GM21619 (cell line): ENCODE results near the gene SEMA6D.

Experiments
- ATAC-seq: cut with Tn5 transposase; IDR thresholded peaks from one replicate; pipeline ENCODE4 v1.9.1; 2021; ENCODE audit not compliant: unreplicated experiment

The SEMA6D gene

GRCh38 chr15:47717036-47717612 lies at the start of gene SEMA6D:
TSS of gene SEMA6D (plus strand) at chr15:47717505. CDS start at chr15:47759799, 42,294 bp downstream.
- no peak for ATAC-seq

GRCh38 chr15:47669221-47669620 lies 48.1 kb upstream of the SEMA6D start:
- no peak for ATAC-seq

- ATAC-seq: no peak
Observed at GRCh38 chr15:47670365-47670764, 46.9 kb upstream of the SEMA6D start.

- ATAC-seq: no peak
Observed at GRCh38 chr15:47673232-47673761, 44.0 kb upstream of the SEMA6D start.

DNA sequence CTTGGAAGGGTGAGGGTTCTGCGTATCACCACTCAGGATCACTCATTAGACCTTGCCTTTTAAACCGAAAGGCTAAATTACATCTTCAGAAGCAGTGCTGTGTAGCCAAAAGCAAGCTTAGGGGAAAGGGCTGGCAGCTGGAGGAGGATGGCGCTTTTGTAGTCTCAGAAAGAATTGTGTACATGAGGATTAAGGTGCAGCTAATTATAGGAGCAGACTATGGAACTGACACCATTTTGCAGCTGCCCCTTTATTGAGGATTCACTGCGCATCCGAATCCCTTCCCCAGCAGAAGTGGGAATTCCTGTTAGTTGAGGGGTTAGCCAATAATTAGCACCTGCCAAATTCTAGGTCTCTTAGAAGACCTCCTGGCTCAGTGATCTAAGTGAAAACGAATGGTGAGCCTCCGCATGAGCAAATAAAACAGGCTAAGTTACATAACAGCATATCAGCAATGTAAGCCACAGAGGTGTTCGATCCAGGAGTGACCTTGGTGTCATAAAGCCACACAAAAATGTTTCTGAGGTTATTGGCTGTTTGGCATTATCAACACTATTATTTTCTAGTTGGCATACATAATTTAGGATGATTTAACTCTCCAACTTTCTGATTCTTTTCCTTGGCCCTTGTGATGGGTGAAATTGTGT lies 42.6 kb upstream of the SEMA6D start:
- no peak for ATAC-seq

DNA sequence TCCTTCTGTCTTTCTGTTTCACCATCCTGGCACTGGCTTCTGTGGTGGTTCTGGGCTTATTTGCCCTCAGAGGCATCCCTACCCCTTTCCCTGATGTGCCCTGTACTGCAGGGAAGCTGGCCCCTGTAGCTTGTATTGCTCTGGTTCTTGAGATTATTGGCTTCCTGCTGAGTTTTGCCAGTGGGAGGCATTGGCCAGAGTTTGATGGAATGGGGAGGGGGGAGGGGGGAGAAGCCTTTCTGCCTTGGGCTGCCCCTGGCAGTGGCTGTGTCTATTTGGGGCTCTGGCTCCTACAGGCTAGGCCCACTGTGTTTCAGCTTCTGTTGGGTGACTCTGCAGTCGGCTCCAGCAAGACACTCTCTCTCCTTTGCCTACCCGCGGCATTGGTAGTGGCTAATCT lies 41.6 kb upstream of the SEMA6D start:
- no peak for ATAC-seq

DNA sequence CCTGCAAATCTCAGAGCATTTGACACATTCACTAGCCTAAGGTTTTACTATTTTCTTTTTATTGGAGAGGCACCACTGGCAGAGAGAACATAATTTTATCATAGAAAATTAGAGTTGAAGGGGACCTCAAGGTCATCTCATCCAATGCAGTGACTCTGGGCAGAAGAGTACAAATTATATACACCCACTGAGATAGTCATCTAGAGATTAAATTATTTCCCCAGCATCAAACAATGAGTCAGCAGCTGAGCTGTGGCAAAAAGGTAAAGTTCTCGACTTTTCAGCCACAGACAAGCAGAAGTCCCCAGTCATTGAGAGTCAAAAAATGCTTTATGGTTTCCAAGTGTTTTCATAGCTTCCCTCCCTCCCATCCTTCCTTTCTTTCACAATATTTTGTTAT lies 39.3 kb upstream of the SEMA6D start:
- ATAC-seq: no peak

GRCh38 chr15:47682661-47683060 lies 34.6 kb upstream of the SEMA6D start:
- no peak for ATAC-seq

DNA sequence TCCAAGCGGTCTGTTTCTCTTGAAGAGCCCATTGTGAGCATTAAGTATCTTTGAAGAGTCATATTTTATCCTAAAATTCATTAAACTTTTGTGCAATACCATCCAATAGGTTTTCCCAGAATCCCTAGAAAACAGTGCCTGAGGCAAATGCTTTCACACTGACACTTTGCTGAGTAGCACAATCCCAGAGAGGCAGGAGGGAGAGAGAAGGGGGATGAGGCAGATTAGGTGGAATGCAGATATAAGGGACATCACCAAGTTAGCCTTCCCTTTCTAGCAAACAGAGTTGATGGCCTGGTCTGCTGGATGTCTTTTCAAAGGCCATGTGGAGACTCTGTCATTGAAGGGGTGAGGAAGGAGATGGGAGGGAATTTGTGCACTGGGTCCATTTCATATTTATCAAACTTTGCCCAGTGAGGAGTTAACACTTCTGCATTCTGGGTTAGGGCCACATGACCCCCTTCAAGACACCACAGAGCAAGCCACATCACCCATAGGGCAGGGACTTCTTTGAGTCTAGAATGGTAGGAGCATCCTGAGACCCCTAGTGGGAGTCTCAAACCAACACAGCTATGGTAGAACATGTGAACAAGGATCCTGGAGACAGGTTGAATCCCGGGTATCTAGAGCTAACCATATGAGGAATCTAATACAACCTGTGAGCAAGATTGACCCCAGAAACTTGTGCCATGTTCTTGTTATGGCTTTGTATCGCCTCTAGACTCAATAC lies 32.0 kb upstream of the SEMA6D start:
- ATAC-seq: no peak

DNA sequence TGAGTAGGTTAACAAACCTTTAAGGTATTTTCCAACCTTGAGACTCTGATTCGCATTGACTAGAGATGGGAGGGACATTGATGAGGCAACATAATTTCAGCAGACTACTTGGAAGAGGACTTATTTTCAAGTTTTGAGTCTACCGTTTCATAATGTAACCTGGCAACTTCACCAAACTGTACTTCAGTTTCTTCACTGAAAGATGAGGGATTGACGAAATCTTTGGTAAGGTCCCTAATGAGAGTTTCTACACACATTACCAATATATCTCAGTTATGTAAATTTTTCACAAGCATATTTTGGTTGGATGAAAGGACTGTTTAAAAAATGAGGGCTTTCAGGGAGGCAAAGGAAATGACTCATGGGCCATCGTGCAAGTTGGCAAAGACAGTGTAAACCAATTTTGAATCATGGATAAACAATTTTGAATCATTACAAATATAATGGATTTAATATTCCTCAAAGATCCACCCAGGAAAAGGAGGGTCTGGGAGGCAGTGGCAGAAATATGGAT lies 28.7 kb upstream of the SEMA6D start:
- no peak for ATAC-seq

DNA sequence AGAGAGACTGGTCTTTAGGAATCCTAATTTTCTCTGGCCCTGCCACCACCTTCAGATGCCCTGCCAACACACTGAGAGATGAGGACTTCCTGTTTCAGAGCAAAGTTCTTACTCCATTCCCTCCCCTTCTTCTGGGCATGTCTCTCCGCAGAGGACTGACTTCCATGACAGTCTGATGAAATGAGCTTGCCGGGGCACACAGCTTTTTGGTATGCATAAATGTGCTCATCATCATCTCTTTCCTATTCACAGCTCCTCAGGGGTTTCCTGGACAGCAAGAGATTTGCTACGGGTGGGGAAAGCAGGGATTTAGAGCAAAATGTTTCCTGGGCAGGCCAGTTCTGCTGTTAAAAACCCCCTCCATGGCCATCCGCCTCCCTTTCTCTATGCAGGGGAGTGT lies 27.6 kb upstream of the SEMA6D start:
- ATAC-seq: no peak

GRCh38 chr15:47691882-47692281 lies 25.4 kb upstream of the SEMA6D start:
- ATAC-seq: no peak

DNA sequence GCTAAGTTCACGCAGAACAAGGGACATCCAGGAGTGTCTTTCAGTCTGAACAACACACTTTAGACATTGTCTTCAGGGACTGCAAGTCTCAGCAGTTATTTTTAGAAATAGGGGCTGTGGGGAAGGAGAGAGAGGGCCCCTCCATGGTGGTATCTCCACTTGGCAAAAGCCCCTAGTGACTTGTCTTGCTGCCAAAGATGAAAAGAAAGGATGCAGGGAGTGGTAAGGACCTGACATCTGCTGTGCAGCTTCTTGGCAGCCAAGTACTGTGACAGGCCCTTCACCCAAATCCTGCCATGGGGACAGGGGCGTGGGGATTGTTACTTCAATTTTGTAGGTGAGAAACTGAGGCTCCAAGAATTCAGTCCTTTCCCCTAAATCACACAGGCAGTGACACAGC lies 21.0 kb upstream of the SEMA6D start:
- no peak for ATAC-seq

DNA sequence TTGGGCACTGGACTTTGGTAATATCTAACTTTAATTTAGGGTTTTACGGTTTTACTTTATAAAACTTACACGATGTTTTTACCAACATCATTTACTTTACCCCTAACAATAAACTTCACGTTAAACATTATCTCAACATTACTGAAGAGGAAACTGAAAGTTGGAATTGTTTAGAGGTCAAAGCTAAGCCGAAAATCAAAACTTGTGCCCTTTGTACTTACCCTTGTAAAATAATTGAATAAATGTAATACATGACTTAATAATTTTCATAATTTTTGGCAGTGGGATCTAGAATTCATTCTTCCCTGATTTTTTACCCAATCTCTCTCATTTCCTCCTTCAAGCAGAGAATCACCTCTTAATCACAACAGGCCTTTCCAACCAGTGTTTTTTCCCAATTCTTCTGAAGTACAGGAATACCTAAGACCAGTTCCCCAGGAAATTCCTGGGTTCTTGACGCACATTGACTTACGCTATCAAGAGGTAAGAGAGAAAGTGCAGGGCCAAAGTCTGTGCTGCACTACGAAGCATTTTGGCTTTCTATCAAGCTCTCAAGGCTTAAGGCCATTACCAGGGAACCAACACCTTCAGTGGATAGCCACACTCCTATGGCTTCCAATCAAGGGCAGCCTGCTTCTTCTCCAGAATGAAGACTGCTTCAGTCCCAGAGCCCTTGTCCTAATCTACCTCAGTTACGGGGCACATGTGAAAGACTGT lies 11.9 kb upstream of the SEMA6D start:
- no peak for ATAC-seq

DNA sequence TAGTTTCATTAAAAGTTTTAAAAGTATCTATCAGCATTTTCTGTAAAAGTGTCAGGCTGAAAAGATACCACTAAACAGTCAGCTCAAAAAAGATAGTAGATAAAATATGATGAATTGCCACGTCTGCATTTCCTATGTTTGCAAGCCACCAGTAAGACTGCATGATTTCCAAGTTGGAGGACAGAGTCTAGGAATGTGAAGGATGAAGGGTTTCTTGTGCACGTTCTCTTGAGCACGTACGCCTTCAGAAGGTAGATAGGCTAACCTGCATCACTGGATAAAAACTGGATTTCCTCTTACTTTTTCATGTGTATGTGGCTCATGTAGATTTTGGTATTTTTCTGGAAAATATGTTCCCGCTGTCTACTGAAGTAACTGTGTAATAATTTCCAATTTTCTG lies 9.9 kb upstream of the SEMA6D start:
- ATAC-seq: no peak

DNA sequence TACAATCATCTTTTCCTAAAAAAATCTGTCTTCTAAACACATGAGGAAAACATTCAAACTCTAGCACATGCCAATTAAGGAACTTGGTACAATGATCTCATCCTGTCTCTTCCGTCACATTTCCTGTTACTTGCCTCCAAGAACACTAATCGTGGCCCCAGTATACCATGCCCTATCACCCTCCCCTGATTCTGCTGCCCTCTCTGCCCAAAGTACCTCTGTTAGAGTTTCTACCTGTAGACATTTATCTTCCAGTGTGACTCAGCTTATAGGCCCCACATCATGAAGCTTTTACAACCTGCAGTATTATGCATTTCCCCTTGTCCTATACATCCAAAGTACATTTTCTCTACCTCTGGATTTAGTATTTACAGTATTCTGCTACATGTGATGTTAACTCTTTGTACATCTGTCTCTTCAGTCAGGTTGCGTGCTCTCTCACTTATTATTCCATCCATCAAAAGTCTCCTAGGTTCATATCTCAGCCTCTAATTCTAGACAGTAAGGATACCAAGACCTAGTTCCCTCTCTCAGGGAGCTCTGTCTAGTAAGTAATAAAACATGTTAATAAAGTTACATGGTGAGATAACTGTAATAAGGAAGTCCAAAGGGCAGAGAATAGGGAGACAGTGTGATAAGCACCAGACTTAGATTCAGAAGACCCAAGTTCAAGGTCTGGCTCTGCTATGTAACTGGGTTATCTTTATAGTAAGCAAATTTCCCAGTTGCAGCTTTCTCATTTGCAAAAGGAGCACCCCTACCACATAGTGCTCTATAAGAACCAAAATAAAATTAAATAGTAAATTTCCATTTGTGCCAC lies 8.9 kb upstream of the SEMA6D start:
- no peak for ATAC-seq

- ATAC-seq: no peak
Observed at GRCh38 chr15:47711655-47712054, 5.7 kb upstream of the SEMA6D start.

DNA sequence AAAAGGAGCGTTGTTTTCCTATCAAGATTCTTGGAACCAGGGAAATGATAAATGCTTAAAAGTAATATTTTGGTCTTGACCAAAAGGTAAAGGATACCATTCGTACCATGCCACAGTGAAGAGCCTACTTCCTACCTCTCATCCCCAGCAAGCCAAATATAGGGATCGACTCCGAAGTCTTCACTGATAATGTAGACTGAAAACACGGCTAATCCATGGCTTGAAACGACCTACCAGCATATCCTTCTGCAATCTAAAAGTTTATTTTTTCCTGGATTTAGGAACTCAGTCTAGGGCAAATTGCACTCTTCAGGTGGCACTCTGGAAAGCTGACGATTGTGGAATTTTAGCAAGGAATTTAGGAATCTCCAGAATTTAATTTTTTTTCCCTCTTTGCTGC lies 1.9 kb upstream of the SEMA6D start:
- no peak for ATAC-seq

GRCh38 chr15:47715856-47716445 lies 1.4 kb upstream of the SEMA6D start:
- ATAC-seq: no peak

DNA sequence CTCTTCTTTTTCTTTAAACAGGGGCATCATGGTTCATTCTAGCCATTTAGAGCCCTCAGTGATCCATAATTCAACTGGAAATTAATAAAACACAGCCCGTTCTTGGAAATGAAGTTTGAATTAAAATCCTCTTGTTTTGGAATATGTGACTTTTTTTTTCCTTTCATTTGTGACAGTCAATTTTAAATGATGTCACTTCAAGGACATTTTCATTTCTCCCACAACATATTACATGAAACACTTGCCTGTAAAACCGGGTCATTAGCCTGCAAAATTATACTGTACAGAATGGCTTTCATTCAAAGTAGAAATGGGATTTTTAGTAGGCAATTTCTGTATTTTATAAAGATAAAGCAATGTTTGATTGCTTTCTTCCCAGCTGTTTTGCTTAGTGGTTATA lies 789 bp upstream of the SEMA6D start:
- no peak for ATAC-seq
